Lower leg skin (tissue), 3 donors: ENCODE data around the gene LCN2.

Experiments
- POLR2A ChIP-seq, 2 donors: fragments of 450-650 bp; IDR thresholded peaks; one replicate each; pipeline ENCODE4 v1.6.1; 2016 to 2017; ENCODE audit warnings: antibody characterized with exemption in 2 of 2, mild to moderate bottlenecking in 1 of 2, moderate library complexity in 1 of 2
- TF ChIP-seq, protein P1 (sequence below), 3 donors: fragments of 450-650 bp; IDR thresholded peaks; one replicate each; pipeline ENCODE4 v1.5.1; 2016; ENCODE audit warnings: antibody characterized with exemption in 3 of 3, mild to moderate bottlenecking in 3 of 3, moderate library complexity in 2 of 3

DNA sequence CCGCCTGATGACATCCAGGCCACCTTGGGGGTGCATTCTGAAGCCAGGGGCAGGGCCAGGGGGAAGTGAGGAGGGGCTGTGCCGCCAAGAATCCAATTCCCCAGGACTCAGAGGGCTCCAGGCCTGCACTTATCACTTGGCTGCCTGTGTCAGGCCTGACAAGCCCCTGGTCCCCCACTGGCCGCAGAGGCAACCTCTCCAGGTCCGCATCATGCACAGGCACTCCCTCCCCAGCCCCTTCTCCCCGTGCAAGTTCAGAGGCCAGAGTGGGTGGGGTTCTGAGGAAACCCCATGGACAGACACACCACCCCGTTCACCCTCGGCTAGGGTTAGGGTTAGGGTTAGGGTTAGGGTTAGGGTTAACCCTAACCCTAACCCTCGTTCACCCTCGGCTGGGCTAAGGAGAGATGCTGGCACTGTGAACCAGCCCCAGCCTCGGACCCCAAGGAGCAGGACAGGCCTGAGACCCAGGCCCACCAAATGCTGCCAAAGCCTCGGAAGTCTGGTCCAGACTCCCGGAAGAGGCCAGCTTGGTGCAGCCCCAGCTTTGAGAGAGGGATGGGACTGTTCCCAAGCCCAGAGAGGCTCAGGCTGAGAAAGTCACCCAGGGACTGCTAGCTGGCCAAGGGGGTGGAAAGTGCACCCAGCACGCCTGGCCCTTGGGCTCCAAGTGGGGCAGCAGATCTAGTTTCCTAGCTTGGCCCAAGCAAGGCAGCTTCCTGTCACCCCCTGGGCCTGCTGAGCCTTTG is 4.9 kb downstream of the LCN2 start:
- TF ChIP-seq, protein P1, sequence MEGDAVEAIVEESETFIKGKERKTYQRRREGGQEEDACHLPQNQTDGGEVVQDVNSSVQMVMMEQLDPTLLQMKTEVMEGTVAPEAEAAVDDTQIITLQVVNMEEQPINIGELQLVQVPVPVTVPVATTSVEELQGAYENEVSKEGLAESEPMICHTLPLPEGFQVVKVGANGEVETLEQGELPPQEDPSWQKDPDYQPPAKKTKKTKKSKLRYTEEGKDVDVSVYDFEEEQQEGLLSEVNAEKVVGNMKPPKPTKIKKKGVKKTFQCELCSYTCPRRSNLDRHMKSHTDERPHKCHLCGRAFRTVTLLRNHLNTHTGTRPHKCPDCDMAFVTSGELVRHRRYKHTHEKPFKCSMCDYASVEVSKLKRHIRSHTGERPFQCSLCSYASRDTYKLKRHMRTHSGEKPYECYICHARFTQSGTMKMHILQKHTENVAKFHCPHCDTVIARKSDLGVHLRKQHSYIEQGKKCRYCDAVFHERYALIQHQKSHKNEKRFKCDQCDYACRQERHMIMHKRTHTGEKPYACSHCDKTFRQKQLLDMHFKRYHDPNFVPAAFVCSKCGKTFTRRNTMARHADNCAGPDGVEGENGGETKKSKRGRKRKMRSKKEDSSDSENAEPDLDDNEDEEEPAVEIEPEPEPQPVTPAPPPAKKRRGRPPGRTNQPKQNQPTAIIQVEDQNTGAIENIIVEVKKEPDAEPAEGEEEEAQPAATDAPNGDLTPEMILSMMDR (IDR thresholded peaks at IDR 0.05): no peak
- TF ChIP-seq POLR2A (IDR thresholded peaks at IDR 0.05): no peak
